HepG2 (cell line): ENCODE measurements around the gene PRKCE. TPM values are rescaled to one million over a fixed set of nuclear protein-coding genes. Genes with fewer than 3 reads are reported as not detected.

Experiments used
- ATAC-seq: fragments of 200-7000 bp; cut with Tn5 transposase; 3 replicates; pipeline ENCODE4 v1.9.1; 2020; ENCODE audit warnings: mild to moderate bottlenecking, moderate library complexity
- BruUV-seq: library from RNA; stranded (reverse); fragments of 400-500 nt; replicated peaks from 2 replicates; lab custom pipeline; 2021; lab: Mats Ljungman, UMichigan
- CTCF ChIA-PET: fragments of 300-600 bp; formaldehyde crosslinking; extraction: SDS; loops from one replicate; lab custom pipeline; 2021; ENCODE audit warnings: low total read pairs, inconsistent platforms, low intra/inter-chr PET ratio; lab: Yijun Ruan, JAX
- POLR2A ChIA-PET: fragments of 350-600 bp; sonication (Branson Sonifier 250); formaldehyde crosslinking; loops from one replicate; lab custom pipeline; 2020; ENCODE audit warnings: antibody characterized with exemption, inconsistent platforms; lab: Yijun Ruan, JAX
- DNase-seq: peaks from one replicate; pipeline ENCODE4 v3.0.0-alpha.2; 2015; ENCODE audit warnings: low spot score
- FAIRE-seq: peaks from 3 replicates; lab custom pipeline; 2011; peaks lifted over from hg19 to GRCh38; lab: Jason Lieb, UNC
- H2AFZ ChIP-seq: one replicate; pipeline ENCODE4 v1.6.1; 2011; ENCODE audit warnings: low read length, inconsistent platforms
- H3K27ac ChIP-seq: fragments of 300-600 bp; 3 replicates; pipeline ENCODE4 v1.8.0; 2011; ENCODE audit warnings: mixed run types, mild to moderate bottlenecking, mixed read lengths, low read length, inconsistent platforms; ENCODE audit not compliant: insufficient read depth; ENCODE audit errors: extremely low read length
- H3K27me3 ChIP-seq, 2 experiments: fragments of 200-600 bp in 1 of 2; 2 replicates in 1 of 2; 3 replicates in 1 of 2; pipeline versions ENCODE4 v1.6.0 to v1.8.0; 2011; ENCODE audit warnings: low read length in 2 of 2, mild to moderate bottlenecking in 2 of 2, moderate library complexity in 2 of 2, inconsistent platforms in 1 of 2; ENCODE audit not compliant: insufficient read depth in 2 of 2, control insufficient read depth in 1 of 2
- H3K36me3 ChIP-seq, 2 experiments: fragments of 200-600 bp in 1 of 2; replicated peaks in 1 of 2; 2 replicates in 1 of 2; 3 replicates in 1 of 2; pipeline versions ENCODE4 v1.5.1 to v1.8.0; 2011; ENCODE audit warnings: low read length in 2 of 2, inconsistent platforms in 1 of 2; ENCODE audit not compliant: insufficient read depth in 2 of 2, control insufficient read depth in 1 of 2
- H3K4me1 ChIP-seq: 2 replicates; pipeline ENCODE4 v1.5.1; 2012; ENCODE audit warnings: low read length, inconsistent platforms; ENCODE audit not compliant: insufficient read depth
- H3K4me2 ChIP-seq: 2 replicates; pipeline ENCODE4 v1.6.0; 2011; ENCODE audit warnings: low read depth, low read length, inconsistent platforms
- H3K4me3 ChIP-seq, 3 experiments: fragments of 200-600 bp in 1 of 3; sonication (generic), shearing (Covaris generic) in 1 of 3; replicated peaks in 1 of 3; 2 replicates each; pipeline ENCODE4 v1.5.1; 2011 to 2016; ENCODE audit warnings: low read length in 3 of 3, inconsistent platforms in 2 of 3, low read depth in 2 of 3, mild to moderate bottlenecking in 2 of 3, control low read depth in 1 of 3, mixed read lengths in 1 of 3; ENCODE audit not compliant: insufficient read depth in 1 of 3
- H3K79me2 ChIP-seq: one replicate; pipeline ENCODE4 v1.6.1; 2011; ENCODE audit warnings: low read length, inconsistent platforms; ENCODE audit not compliant: insufficient read depth
- H3K9ac ChIP-seq: 2 replicates; pipeline ENCODE4 v1.6.0; 2011; ENCODE audit warnings: mild to moderate bottlenecking, low read depth, low read length, inconsistent platforms; ENCODE audit not compliant: insufficient read depth
- H3K9me3 ChIP-seq: 2 replicates; pipeline ENCODE4 v1.5.1; 2012; ENCODE audit warnings: mild to moderate bottlenecking, low read length
- H4K20me1 ChIP-seq: 2 replicates; pipeline ENCODE4 v1.6.0; 2011; ENCODE audit warnings: inconsistent platforms, mild to moderate bottlenecking, low read length, moderate library complexity; ENCODE audit not compliant: insufficient read depth
- HOXA7 ChIP-seq: sonication (generic); formaldehyde crosslinking; IDR thresholded peaks from 2 replicates; pipeline ENCODE4 v1.8.1; 2022; ENCODE audit warnings: mild to moderate bottlenecking, missing genetic modification reagents, moderate library complexity
- NFE2 ChIP-seq: sonication (generic); formaldehyde crosslinking; IDR thresholded peaks from 2 replicates; pipeline ENCODE4 v1.4.0; 2020; ENCODE audit warnings: missing genetic modification reagents
- PRDM10 ChIP-seq: sonication (generic); formaldehyde crosslinking; IDR thresholded peaks from 2 replicates; pipeline ENCODE4 v1.4.0; 2020; ENCODE audit warnings: low read depth, missing genetic modification reagents
- ZNF24 ChIP-seq: fragments of 450-650 bp; IDR thresholded peaks from 2 replicates; pipeline ENCODE4 v1.6.1; 2017; ENCODE audit warnings: antibody characterized with exemption, mild to moderate bottlenecking
- WGBS: methylation state at CpG from one replicate; pipeline ENCODE4 v1.1.6; 2017; ENCODE audit warnings: low lambda C conversion rate; 5-methylcytosine and 5-hydroxymethylcytosine counted together
- in situ Hi-C: cut with HindIII; loops from 2 replicates; pipeline ENCODE4 v1.10.0; 2017; ENCODE audit warnings: low pct_unique_long_range_greater_than_20kb; ENCODE audit not compliant: extremely low pct_ligation_motif_present
- intact Hi-C: fragments of 100-400 bp; cut with micrococcal nuclease; formaldehyde crosslinking; loops from one replicate; pipeline ENCODE4 v1.10.0; 2022; ENCODE audit not compliant: unreplicated experiment
- polyA plus RNA-seq, 8 experiments: library from polyadenylated mRNA; depleted of rRNA in 3 of 8; stranded (reverse) in 7 of 8; unstranded in 1 of 8; fragments of >200 nt; fragmentation: Illumina TruSeq in 4 of 8; extraction: Trizol in 4 of 8; gene quantifications; 2 replicates each; pipeline versions ENCODE4 v1.2.1 to v1.2.3, GENCODE V29; 2011 to 2016; ENCODE audit warnings: low read depth in 4 of 8, missing spikeins in 1 of 8, mixed read lengths in 1 of 8; ENCODE audit not compliant: insufficient read depth in 1 of 8
- total RNA-seq, 5 experiments: library from RNA; depleted of rRNA; stranded (reverse); fragments of >200 nt; fragmentation: Illumina TruSeq; extraction: Trizol; gene quantifications; 2 replicates each; pipeline ENCODE4 v1.2.3, GENCODE V29; 2016; ENCODE audit warnings: low read depth in 1 of 5

Gene PRKCE
- total and polyA plus RNA-seq, 2 of the 13 experiments (the other 11 are each of a cell fraction or from before 2014, with no cell fraction given), result 1.0 to 3.9 TPM

- TF ChIP-seq PRDM10, result no peak
Observed at GRCh38 chr2:45945302-45945717, 293.8 kb downstream of the PRKCE start (continued).

- CTCF ChIA-PET, result no interaction called here
- H3K9me3 ChIP-seq, result no peaks in the 10 kb centered on the region
- no peaks in the 10 kb centered on the region for H3K4me1 ChIP-seq
- in situ Hi-C loops, result no loop called here
- H3K27ac ChIP-seq, result no peak overlapping the region
- POLR2A ChIA-PET, result no interaction called here
- 22% methylated on average over 3 of the region's 3 CpGs for WGBS
- H3K36me3 ChIP-seq, result no peaks in the 10 kb centered on the region
- BruUV-seq, result no TSS peak
- no peaks in the 10 kb centered on the region for H4K20me1 ChIP-seq
- FAIRE-seq (no peak), ATAC-seq (no peak), DNase-seq (no peak)
- no peaks in the 10 kb centered on the region for H3K79me2 ChIP-seq
- no peaks in the 10 kb centered on the region for H3K27me3 ChIP-seq
- no peak overlapping the region for H3K4me2 ChIP-seq
- no peak overlapping the region for H3K4me3 ChIP-seq
- intact Hi-C loops, result no loop called here
- no peak overlapping the region for H2AFZ ChIP-seq
- no peak for TF ChIP-seq ZNF24
- no peak for TF ChIP-seq NFE2 (CRISPR knock-in tag)
- TF ChIP-seq HOXA7 (CRISPR knock-in tag), result no peak
- no peak overlapping the region for H3K9ac ChIP-seq
Observed at GRCh38 chr2:45946023-45946422, 294.5 kb downstream of the PRKCE start.
